Activated CD4-positive, alpha-beta T cell treated with anti-CD3 and anti-CD28 coated beads for 24 hours (primary cell): Measurements from ENCODE around the gene LUZP1.

Source experiments
- DNase-seq, 2 donors: peaks; one replicate each; pipeline ENCODE4 v3.0.0-alpha.2; 2020; ENCODE audit warnings: low read depth in 2 of 2

Gene LUZP1

DNA sequence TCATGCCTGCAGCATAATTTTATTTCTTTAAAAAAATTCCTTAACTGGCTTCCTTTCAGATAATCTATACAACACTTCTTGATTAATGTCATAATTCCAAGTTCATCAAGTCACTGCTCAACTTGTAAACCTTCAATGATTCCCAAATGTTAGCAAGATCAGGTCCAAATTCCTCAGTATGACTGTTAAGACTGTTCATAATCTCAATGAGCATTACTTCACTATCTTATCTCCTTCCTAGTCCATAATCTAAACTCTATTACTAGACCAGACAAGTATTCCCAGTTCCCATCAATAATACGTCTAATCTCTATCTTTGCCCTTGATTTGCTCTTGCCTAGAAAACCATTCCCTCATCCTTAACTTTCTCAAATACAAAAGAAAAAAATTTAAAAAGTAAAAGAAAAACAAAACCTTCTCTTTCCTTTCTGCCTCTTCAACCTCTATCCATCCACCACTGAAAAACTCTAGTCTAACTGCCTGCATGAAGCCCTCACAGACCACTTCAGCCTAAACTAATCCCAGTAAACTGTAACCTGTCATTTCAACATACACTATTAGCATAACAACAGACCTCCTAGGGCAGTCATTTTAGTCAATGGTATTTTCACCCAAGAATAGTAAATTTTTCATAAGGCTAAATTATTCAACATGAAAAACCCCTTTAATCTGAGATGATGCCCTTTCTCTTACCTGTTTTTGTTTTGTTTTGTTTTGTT is 15.5 kb downstream of the LUZP1 start:
- no peak for DNase-seq

DNA sequence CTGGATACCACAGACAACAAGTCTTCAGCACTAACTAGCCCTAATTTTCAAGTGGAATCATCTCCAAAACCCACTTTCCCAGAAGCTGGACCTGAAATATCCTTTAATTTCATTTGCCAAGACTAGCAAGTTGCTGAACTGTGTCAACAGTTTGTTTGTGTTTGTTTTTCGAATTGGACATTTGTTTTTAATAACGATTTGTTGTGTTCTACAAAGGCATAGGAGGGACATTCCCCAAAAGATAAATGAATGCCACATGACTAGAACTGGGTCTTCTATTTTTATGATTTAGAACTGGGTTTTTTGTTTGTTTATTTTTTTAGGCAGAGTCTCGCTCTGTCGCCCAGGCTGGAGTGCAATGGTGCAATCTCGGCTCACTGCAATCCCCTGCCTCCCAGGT is 17.9 kb downstream of the LUZP1 start:
- no peak for DNase-seq

DNA sequence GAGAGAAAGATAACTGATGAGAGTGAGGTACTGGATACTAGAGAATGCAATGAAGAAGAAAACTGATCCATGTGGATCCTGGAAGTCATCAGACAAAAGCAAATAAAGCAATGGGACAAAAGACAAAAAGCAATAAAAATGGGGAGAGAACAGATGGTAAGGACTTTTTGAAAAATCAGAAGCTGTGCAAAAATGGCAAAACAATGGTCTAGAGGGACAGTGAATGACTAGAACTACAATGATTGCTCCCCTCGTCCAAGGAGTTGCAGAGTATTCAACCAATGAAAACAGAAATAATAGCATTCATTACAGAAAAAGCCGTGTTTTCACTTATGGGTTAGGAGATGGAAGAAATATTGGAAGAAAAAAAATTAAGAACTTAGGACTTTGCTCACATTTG is 18.5 kb downstream of the LUZP1 start:
- DNase-seq = no peak

DNA sequence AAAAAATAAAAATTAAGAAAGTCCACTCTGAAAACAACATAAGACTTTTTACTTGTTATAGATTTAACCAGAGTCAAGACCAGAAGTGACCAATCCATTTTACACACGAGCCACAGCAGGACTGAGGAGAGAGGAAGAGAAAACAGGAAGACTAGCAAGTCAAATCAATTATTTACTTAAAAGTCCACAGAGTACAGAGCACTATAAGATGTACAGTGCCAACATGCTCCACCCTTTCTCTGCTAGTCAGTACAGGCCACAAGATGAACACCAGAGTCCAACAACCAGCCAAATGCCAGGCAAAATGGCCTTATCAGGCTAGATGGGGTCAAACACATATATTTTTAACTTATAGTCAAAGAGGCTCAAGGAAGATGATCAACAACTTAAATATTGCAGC is 19.5 kb downstream of the LUZP1 start:
- no peak for DNase-seq

DNA sequence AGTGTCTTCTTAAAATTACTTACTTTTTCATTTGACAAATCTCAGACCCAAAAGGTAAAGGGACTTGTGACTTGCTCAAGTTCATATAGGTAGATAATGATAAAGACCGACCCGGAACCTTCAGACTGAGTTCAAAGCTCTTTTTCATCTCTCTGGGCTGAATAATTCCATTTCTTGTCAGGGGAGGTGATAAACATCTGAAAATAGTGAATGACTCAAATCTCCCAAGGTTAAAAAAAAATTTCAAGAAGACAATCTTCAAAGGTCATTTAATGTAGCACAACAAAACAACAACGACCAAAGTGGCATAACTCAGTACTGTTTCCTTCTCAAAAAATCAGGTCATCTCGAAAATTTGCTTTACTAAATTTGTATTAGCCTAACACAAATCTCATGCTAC is 20.6 kb downstream of the LUZP1 start:
- no peak for DNase-seq

DNA sequence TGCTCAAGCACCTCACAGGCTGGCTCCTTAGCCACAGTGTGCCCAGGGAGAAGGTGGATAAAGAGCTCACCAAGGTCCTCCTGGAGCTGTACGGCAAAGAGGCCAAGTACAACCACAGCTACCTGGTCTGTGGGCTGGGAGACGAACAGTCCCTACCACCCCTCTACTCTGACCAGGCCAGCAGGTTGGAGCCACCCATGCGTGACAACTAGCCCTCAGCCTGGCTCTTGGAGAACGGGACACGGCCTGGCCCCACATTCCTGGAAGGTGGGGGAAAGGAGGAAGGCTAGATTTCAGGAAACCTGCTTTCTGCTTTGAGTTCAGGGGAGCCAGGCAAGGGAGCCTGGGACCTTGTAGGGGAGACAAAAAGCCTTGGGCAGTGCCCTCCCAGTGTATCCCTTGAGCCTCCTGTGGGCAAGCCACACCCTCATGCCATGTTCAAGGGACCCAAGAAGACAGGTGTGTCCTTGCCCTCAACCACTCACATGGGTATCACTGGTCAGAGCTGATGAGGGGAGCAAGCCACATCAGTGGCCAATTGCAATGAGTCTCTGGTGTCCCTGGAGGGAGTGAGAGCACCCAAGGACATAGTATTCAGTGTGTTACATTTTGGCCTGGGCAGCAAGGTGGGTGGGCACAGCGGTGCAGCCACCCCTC is 27.6 kb downstream of the LUZP1 start:
- DNase-seq = no peak

DNA sequence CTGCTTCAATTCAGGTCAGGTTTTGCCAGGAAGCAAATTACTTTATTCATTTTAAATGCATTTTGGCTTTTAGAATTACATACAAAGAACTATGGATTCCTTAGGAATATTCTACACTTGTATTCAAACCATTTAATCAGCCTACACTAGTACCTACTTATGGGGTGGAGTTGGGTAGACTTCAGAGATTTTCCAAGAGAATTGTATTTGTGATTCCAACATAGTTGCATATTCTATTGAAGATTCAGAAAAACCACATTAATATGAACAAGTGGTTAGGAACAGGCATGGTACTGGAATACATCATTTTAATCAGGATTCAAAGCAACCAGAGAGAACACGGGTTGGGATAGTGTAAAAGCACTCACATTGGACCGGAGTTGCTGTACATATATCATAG is 33.4 kb downstream of the LUZP1 start:
- DNase-seq = no peak

DNA sequence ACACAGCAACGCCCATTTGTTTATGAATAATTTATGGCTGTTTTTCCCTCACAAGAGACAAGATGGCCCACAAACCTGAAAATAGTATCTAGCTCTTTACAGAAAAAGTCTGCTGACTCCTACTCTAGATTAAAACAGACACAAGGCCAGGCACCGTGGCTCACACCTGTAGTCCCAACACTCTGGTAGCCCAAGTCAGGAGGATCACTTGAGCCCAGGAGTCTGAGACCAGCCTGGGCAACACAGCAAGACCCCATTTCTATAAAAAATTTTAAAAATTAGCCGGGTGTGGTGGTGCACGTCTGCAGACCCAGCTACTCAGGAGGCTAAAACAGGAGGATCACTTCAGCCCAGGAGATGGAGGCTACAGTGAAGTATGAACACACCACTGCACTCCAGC is 34.6 kb downstream of the LUZP1 start:
- DNase-seq = no peak

DNA sequence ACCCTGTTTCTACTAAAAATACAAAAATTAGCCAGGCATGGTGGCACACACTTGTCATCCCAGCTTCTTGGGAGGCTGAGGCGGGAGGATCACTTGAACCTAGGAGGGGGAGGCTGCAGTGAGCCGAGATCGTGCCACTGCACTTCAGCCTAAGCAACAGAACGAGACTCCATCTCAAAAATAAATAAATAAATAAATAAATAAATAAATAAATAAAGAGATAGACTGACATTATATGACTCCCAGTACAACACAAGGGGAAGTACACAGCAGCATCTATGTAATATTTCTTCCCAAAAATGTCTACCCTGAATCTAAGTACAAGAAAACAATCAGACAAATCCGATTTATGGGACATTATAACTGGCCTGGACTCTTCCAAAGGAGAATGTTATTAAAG is 35.1 kb downstream of the LUZP1 start:
- no peak for DNase-seq

DNA sequence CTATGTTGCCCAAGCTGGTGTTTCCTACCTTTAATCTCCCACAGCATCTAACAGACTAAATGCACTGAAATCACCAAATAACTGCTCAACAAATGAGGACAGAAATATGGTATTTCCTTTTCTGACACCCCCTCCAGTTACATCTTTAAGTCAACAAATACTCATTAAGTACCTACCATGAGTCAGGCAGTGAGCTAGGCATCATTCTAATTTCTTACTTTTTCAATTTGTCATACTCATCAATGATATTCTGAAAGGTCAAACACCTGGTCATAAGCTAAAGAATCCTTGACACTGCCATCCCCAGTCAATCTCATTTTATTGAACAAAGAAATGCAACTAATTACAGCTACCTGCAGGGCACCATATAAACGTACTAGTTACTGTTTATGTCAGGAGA is 36.6 kb downstream of the LUZP1 start:
- no peak for DNase-seq

DNA sequence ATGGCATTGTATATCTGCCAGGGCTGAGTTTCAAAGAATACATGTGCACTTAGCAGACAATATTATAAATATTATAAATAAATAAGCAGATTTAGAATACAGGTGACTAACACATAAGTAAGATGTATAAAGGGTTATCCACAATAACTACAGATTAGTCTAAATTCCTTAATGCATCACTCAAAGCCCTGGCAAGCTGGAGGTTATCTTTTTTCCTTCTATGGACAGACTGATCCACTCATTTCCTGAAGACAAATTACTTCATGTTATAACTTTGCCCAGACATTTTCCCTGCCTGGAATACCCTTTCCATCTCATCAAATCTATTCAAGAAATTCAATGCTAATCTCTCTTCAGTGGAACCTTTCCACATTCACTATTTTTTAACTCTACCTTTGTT is 38.8 kb downstream of the LUZP1 start:
- no peak for DNase-seq

DNA sequence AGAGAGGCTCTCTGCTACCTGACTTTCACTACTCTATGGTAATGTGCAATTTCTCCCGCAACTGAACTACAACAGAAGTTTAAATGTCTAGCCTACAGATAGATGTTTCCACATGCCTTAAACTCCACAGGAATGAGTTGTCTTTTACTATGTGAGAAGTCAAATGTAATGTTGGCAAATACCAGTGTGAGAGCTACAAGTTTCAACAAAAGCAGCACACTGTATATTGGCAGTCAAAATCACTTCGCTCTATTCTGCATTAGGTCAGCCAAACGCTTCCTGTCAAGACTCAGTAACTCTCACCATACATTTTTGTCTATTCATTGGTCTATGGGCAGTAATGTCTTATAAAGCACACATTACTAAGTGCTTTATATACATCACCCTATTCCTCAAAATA is 41.9 kb downstream of the LUZP1 start:
- DNase-seq = no peak

DNA sequence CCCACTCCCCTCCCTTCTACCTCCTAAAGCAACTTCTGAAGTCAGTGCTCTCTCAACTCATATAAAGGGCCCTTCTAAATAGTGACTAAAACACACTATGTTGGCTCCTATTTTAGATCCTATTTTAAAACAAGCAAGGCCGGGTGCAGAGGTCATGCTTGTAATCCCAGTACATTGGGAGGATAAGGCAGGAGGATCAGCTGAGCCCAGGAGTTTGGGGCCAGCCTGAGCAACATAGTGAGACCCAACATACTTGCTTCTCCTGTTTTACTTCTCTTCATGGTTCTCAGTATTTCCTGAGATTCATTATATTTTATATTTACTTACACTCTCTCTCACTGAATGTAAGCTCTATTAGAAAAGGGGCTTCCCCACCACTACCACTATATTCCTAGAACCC is 42.5 kb downstream of the LUZP1 start:
- no peak for DNase-seq

DNA sequence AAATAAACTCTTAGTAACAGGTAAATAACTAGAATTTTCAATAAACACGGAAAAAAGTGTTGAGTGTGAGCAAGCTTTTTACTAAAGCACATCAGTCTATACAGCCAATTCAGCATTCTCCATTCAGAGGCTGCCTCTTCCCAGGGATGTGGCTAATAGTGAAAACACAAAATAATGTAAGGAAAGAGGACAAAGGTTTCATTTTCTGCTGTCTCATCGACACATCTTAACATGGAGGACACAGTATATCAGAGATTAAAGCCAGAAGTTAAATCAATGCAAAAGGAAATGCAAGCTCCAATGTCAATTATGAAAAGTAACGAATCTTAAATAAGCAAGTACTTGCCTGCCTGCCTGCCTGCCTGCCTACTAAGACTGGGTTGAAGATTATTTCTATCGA is 43.2 kb downstream of the LUZP1 start:
- no peak for DNase-seq

DNA sequence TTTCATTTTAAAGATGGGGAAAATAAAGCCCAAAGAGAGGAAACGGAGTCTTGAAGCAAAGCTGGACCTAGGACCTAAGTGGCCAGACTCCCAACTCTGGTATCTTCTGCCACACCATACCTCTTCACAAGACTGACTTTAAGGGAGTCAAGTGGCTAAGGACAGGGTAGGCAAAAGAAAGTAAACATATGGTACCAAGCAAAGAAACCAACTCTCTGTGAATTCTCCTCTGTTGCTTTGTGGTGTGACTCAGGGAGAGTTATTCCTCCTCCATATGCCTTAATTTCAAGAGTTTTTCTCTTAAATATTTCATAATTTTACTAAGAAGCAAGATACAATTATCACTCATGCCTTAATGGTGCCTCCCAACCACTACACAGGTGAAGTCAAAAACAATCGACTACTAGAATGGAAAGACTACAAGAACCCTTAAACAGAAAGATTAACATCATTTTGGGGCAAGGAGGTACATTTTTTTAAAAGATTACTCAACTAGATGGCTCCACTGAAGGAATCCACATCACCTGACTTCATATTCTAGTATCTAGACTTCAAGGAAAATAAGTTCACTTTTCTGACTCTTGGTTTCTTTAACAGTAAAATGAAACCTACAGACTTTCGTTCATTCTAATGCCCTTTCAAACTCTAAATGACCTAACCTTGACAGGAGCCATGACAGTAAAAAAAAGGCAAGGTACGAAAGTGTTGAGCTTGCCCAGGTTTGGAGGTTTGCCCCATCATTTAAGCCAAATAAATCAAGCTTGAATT is 44.2 kb downstream of the LUZP1 start:
- DNase-seq = no peak

DNA sequence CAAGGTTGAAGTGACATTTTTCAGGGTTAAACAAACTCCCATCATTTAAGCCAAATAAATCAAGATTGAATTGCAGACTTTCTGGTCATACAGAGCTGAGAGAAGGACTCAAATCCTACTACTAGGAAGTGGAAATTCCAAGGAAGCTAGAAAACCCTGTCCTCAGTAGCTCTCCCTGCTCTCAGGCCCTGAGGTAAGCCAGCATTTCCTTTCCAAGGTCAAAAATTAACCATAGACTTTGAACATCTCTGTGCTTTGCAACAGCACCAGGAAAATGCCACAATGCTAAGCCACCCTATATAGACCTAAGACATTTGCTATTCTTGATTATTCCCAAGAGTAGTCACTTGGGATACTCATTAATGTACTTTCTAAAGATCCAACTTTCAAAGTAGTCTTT is 45.1 kb downstream of the LUZP1 start:
- DNase-seq = no peak

DNA sequence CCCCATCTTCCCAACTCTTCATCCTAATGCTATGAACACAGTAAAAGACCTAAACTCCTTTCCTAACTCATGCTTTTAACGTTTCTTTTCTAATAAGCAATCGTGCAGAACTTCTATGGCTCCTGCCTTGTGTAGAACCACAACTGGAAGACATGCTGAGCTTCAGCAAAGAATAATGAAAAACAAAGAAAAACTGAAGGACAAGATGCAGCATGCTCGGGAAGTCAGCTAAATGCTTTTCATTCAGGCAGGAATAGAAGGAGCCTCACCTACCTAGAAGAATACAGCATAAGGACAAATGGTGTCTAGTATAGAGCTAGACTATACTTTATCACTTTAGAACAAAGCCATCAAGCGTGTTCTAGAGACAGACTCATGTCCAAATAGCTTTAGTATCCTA is 45.9 kb downstream of the LUZP1 start:
- DNase-seq = no peak

DNA sequence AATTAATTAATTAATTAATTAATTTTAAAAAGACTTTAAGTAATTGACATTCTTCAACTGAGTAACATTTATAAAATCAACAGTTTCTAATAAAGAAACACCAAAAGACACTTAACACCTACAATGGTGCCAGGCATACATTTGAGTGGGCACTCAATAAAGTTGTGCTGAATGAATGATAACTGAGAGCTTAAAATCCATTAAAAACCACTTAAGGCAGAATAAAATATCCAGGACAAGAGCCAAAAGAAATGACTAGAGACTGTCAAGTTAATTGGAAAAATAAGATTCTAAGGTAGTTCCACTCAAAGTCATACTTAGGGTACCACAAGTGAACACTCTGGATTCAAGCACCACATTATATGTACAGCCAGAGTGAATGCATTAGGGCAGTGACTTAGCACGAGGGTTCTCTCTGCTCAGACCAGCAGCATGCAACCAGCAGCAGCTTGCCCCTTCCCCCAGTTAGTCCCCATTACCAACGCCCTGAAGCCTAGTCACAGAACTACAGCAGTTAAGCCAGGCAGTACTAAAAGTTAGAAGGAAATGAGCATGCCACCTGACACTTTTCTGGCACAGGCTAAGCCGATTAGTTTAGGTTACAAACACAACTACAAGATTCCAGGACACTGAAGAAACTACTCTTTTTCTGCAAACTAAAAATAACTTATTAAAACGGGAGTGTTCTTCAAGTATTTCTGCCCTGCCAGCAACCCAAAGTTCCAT is 46.5 kb downstream of the LUZP1 start:
- DNase-seq = no peak

DNA sequence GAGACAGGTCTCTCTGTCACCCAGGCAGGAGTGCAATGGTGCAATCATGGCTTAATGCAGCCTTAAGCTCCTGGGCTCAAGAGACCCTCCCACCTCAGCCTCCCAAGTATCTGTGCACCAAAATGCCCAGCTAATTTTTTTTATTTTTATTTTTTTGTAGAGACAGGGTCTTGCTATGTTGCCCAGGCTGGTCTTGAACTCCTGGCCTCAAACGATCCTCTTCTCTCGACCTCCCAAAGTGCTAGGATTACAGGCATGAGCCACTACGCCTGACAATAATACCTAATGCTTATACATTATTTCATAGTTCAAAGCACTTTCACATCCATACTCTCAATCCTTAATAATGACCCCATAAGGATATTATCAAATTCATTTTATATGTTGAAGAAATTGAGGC is 48.3 kb downstream of the LUZP1 start:
- no peak for DNase-seq

DNA sequence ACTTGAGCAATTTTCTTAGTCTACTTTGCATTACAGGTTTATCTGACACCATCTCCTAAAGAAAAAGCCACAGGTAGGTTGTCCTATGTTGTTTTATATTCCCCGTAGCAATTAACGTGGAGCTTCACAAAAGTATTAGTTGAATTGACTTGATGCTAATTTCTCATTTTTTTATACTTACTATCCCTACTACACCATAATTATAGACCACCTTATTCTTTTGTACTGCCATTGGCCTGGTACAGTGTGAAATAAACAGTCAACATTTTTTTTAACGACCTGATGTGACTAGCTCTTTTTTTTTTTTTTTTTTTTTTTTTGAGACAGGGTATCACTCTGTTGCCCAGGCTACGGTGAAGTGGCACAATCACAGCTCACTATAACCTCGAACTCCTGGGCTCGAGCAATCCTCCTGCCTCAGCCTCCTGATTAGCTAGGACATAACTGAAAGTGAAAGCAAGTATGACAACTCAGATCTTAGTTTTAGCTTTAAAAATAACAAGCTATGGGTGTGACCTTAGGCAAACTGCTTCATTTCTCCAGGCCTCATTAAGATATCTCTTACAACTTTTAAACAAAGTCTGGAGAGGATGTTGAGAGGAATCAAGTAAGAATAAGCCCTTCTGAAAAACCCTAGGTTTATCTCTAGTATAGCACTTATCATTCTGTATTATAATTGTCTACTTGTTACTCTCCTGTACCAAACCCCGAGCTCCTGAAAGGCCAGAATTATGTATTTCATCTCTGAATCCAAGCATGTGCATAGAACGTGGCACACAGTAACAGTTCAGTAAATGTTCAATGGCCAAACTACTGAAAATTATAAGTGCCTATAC is 49.5 kb downstream of the LUZP1 start:
- no peak for DNase-seq

DNA sequence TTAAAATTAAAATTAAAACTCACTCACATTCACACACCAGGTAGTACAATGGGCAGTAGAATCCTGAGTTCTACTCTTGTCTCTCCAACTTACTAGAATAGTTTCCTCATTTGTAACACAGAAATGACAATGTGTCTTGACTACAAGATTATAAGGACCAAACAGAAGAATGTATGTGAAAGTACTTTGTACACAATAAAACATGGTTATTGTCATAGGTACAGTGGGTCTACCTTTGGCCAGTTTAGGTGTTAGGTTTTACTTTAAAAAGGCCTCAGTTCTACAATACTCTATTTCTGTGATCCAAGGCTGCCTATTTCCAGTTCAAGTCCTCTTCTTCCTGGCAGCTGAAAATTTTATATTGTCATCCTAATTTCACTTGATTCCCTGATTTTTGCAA is 50.2 kb downstream of the LUZP1 start:
- no peak for DNase-seq
